Transverse colon (tissue), 4 donors: ENCODE results near the gene DPEP2NB. TPM values are rescaled to one million over a fixed set of nuclear protein-coding genes. Genes with fewer than 3 reads are reported as not detected.

ENCODE experiments used
- DNase-seq: peaks from one replicate; pipeline ENCODE4 v3.0.0-alpha.2; 2019
- H3K27ac ChIP-seq, 4 donors: fragments of 200-600 bp; sonication (generic); 2 replicates each; pipeline ENCODE4 v1.5.1; 2016 to 2018; ENCODE audit warnings: inconsistent platforms in 4 of 4
- H3K27me3 ChIP-seq: fragments of 200-600 bp; sonication (generic); 2 replicates; pipeline ENCODE4 v1.5.1; 2017; ENCODE audit warnings: inconsistent platforms
- H3K36me3 ChIP-seq, 4 donors: fragments of 200-600 bp; sonication (generic); 2 replicates each; pipeline ENCODE4 v1.5.1; 2017 to 2019; ENCODE audit warnings: inconsistent platforms in 4 of 4
- H3K4me1 ChIP-seq, 4 donors: fragments of 200-600 bp; sonication (generic); 2 replicates each; pipeline ENCODE4 v1.5.1; 2017 to 2020; ENCODE audit warnings: inconsistent platforms in 4 of 4
- H3K4me3 ChIP-seq, 4 donors: fragments of 200-600 bp; sonication (generic); 1 replicate in 1 of 4; 2 replicates in 3 of 4; pipeline versions ENCODE4 v1.5.1 to v1.6.1; 2017 to 2019; ENCODE audit warnings: inconsistent platforms in 4 of 4
- H3K9me3 ChIP-seq, 2 donors: fragments of 200-600 bp; sonication (generic); 2 replicates each; pipeline ENCODE4 v1.5.1; 2017 to 2019; ENCODE audit warnings: inconsistent platforms in 2 of 2
- CTCF ChIP-seq, 5 experiments: fragments of 200-600 bp in 3 of 5; fragments of 450-650 bp in 2 of 5; sonication (generic) in 3 of 5; IDR thresholded peaks; 1 replicate in 2 of 5; 2 replicates in 3 of 5; pipeline ENCODE4 v1.5.1; 2016 to 2017; ENCODE audit warnings: antibody characterized with exemption in 5 of 5, inconsistent platforms in 3 of 5, mild to moderate bottlenecking in 2 of 5, moderate library complexity in 1 of 5
- EP300 ChIP-seq: sonication (generic); formaldehyde crosslinking; IDR thresholded peaks from one replicate; pipeline ENCODE4 v1.6.1; 2017; ENCODE audit warnings: antibody characterized with exemption, low read depth
- POLR2A ChIP-seq: fragments of 450-650 bp; IDR thresholded peaks from one replicate; pipeline ENCODE4 v1.6.1; 2016; ENCODE audit warnings: antibody characterized with exemption, mild to moderate bottlenecking, moderate library complexity
- POLR2AphosphoS5 ChIP-seq, 3 donors: sonication (generic); formaldehyde crosslinking; IDR thresholded peaks; one replicate each; pipeline ENCODE4 v1.6.1; 2016; ENCODE audit warnings: antibody characterized with exemption in 3 of 3
- WGBS, 2 donors: methylation state at CpG; one replicate each; pipeline ENCODE4 v1.1.5; 2018; ENCODE audit warnings: low coverage in 1 of 2; 5-methylcytosine and 5-hydroxymethylcytosine counted together
- in situ Hi-C, 4 donors: fragments of 200-750 bp; cut with MboI; loops; one replicate each; pipeline versions ENCODE4 v1.15.0 to v1.15.1; 2017; ENCODE audit warnings: low sequenced_read_pairs in 3 of 4, low pct_ligation_motif_present in 1 of 4, low pct_unique_long_range_greater_than_20kb in 1 of 4
- intact Hi-C: fragments of 100-400 bp; cut with DNase I; formaldehyde crosslinking; loops from one replicate; pipeline ENCODE4 v1.15.1; 2023; ENCODE audit warnings: low total_unique reads
- total RNA-seq, 4 donors: library from RNA; depleted of rRNA; stranded (reverse); fragments of >200 nt; gene quantifications; one replicate each; pipeline ENCODE4 v1.1.0, GENCODE V29; 2016

DPEP2NB gene
- total RNA-seq, 4 donors from 2014 or later = not detected

GRCh38 chr16:68059804-68060203 is 44.1 kb upstream of the DPEP2NB start:
- H3K4me3 ChIP-seq = no peak overlapping the region
- peaks cover 0 to 8% (median 1%) of the 10 kb centered on the region in 4 donors for H3K4me1 ChIP-seq
- peaks cover 0 to 11% (median 0%) of the 10 kb centered on the region in 4 donors for H3K36me3 ChIP-seq
- no peak overlapping the region for H3K27ac ChIP-seq
- H3K9me3 ChIP-seq = no peaks in the 10 kb centered on the region
- intact Hi-C loops (no loop called here), in situ Hi-C loops (no loop called here)
- H3K27me3 ChIP-seq = no peaks in the 10 kb centered on the region
- DNase-seq = no peak
- TF ChIP-seq POLR2A (no peak), EP300 (no peak), POLR2AphosphoS5 (IDR thresholded peaks at IDR 0.05) (no peak), CTCF (IDR thresholded peaks at IDR 0.05) (no peak)

GRCh38 chr16:68055395-68055794 is 39.7 kb upstream of the DPEP2NB start:
- H3K9me3 ChIP-seq = no peaks in the 10 kb centered on the region
- no peak overlapping the region for H3K4me3 ChIP-seq
- H3K4me1 ChIP-seq = no peaks in the 10 kb centered on the region
- no peak overlapping the region for H3K27ac ChIP-seq
- peaks cover 0 to 12% (median 1%) of the 10 kb centered on the region in 4 donors for H3K36me3 ChIP-seq
- 94 to 100% methylated on average over 2 to 3 of the region's 3 CpGs for WGBS, 2 donors
- no peak for TF ChIP-seq CTCF (IDR thresholded peaks at IDR 0.05)
- no peak for TF ChIP-seq POLR2A
- TF ChIP-seq POLR2AphosphoS5 (IDR thresholded peaks at IDR 0.05) = no peak
- TF ChIP-seq EP300 = no peak
- intact Hi-C loops (no loop called here), in situ Hi-C loops (no loop called here)
- no peak for DNase-seq
- no peaks in the 10 kb centered on the region for H3K27me3 ChIP-seq

- Histone ChIP-seq H3K9me3 (no peaks in the 10 kb centered on the region), H3K4me1 (no peaks in the 10 kb centered on the region), H3K4me3 (no peak overlapping the region), H3K27me3 (no peaks in the 10 kb centered on the region), H3K36me3 (peaks cover 0 to 12% (median 2%) of the 10 kb centered on the region in 4 donors), H3K27ac (no peak overlapping the region)
- WGBS, 2 donors = 89% methylated on average over 2 of the region's 2 CpGs; no CpG with 5 or more reads in 1 of the 2 donors
- TF ChIP-seq POLR2AphosphoS5 (IDR thresholded peaks at IDR 0.05) (no peak), CTCF (IDR thresholded peaks at IDR 0.05) (no peak), EP300 (no peak), POLR2A (no peak)
- no peak for DNase-seq
- intact Hi-C loops (no loop called here), in situ Hi-C loops (loop anchor here in 1 of 4 donors (10.0 kb wide), 1 partner anchor 55 kb away; the partner anchor contains the start of gene DPEP2)
Measured at GRCh38 chr16:68049449-68049848, 33.7 kb upstream of the DPEP2NB start.

- TF ChIP-seq EP300 = no peak
- no peak for TF ChIP-seq POLR2AphosphoS5 (IDR thresholded peaks at IDR 0.05)
- no peak for TF ChIP-seq POLR2A
- no peak for TF ChIP-seq CTCF (IDR thresholded peaks at IDR 0.05)
- no peak overlapping the region for H3K27ac ChIP-seq
- no peaks in the 10 kb centered on the region for H3K4me1 ChIP-seq
- no peak overlapping the region for H3K4me3 ChIP-seq
- H3K36me3 ChIP-seq = peaks cover 0 to 9% (median 0%) of the 10 kb centered on the region in 4 donors
- WGBS, 2 donors = 84 to 100% methylated on average over 2 of the region's 2 CpGs
- no peak for DNase-seq
- intact Hi-C loops = no loop called here
- no peaks in the 10 kb centered on the region for H3K9me3 ChIP-seq
- no peaks in the 10 kb centered on the region for H3K27me3 ChIP-seq
- in situ Hi-C loops = loop anchor here in 1 of 4 donors (10.0 kb wide), 1 partner anchor 53 kb away; the partner anchor contains the start of gene DPEP2
Measured at GRCh38 chr16:68047987-68048386, 32.3 kb upstream of the DPEP2NB start.
